ENCODE results near the gene SFMBT2. TPM values are rescaled to one million over a fixed set of nuclear protein-coding genes. Genes with fewer than 3 reads are reported as not detected.

Gene SFMBT2
- total RNA-seq, 1 experiment from 2014 or later, result 14.3 TPM

- DNase-seq (ENCODE audit: low spot score), result no peak
- CTCF ChIA-PET, result no interaction called here
Observed at GRCh38 chr10:7439696-7440095, 28.9 kb upstream of the SFMBT2 start.

GRCh38 chr10:7438196-7438986 lies 27.6 kb upstream of the SFMBT2 start:
- H3K9me3 Mint-ChIP-seq, result no peaks in the 10 kb centered on the region
- no peak overlapping the region for H3K4me3 Mint-ChIP-seq
- no peak for TF ChIP-seq EMX1 (CRISPR knock-in tag; IDR thresholded peaks at IDR 0.05)
- TF ChIP-seq PREB (CRISPR knock-in tag; IDR thresholded peaks at IDR 0.05; ENCODE audit: borderline replicate concordance), result no peak
- TF ChIP-seq E2F4 (CRISPR knock-in tag; IDR thresholded peaks at IDR 0.05; ENCODE audit: borderline replicate concordance, low read depth), result no peak
- H3K36me3 Mint-ChIP-seq, result no peaks in the 10 kb centered on the region
- POLR2A ChIA-PET, result no interaction called here
- ATAC-seq (no peak), DNase-seq (ENCODE audit: low spot score) (no peak)
- H3K27ac Mint-ChIP-seq, result no peak overlapping the region
- no peaks in the 10 kb centered on the region; the same call in none of the 2 replicates for H3K27me3 Mint-ChIP-seq (ENCODE audit: low read depth)
- CTCF ChIA-PET, result interaction anchor here (0.5 kb wide), 1 partner anchor 627 kb away, joined by 4 read pairs; no protein-coding TSS in a partner anchor
- peaks cover 26% of the 10 kb centered on the region for H3K4me1 Mint-ChIP-seq

More at GRCh38 chr10:7439696-7440095, 28.9 kb upstream of the SFMBT2 start:
- Mint-ChIP-seq H3K4me3 (no peak overlapping the region), H3K36me3 (no peaks in the 10 kb centered on the region), H3K27me3 (ENCODE audit: low read depth) (no peaks in the 10 kb centered on the region; the same call in 1 of the 2 replicates), H3K9me3 (no peaks in the 10 kb centered on the region), H3K4me1 (peaks cover 17% of the 10 kb centered on the region), H3K27ac (no peak overlapping the region)
- POLR2A ChIA-PET, result no interaction called here
- TF ChIP-seq ZNF671 (CRISPR knock-in tag; IDR thresholded peaks at IDR 0.05) (no peak), E2F4 (CRISPR knock-in tag; IDR thresholded peaks at IDR 0.05; ENCODE audit: borderline replicate concordance, low read depth) (no peak), ZNF425 (CRISPR knock-in tag; conservative IDR thresholded peaks at IDR 0.05) (no peak), FOXP1 (CRISPR knock-in tag; IDR thresholded peaks at IDR 0.05; ENCODE audit: borderline replicate concordance) (no peak), RELA (CRISPR knock-in tag; IDR thresholded peaks at IDR 0.05; ENCODE audit: borderline replicate concordance) (no peak), PREB (CRISPR knock-in tag; IDR thresholded peaks at IDR 0.05; ENCODE audit: borderline replicate concordance) (no peak)
- ATAC-seq, result no peak

- CTCF ChIA-PET, result interaction anchor here (1.9 kb wide), 1 partner anchor 315 kb away, joined by 4 read pairs; no protein-coding TSS in a partner anchor
- TF ChIP-seq RELA (CRISPR knock-in tag; IDR thresholded peaks at IDR 0.05; ENCODE audit: borderline replicate concordance) (no peak), E2F1 (CRISPR knock-in tag; IDR thresholded peaks at IDR 0.05) (no peak), ZNF416 (CRISPR knock-in tag; IDR thresholded peaks at IDR 0.05) (no peak), ZNF121 (CRISPR knock-in tag; IDR thresholded peaks at IDR 0.05) (no peak), ZNF317 (CRISPR knock-in tag; IDR thresholded peaks at IDR 0.05; ENCODE audit: borderline replicate concordance, low read depth) (no peak), MYBL2 (CRISPR knock-in tag; IDR thresholded peaks at IDR 0.05) (no peak), SOX15 (CRISPR knock-in tag; IDR thresholded peaks at IDR 0.05) (no peak), ERG (CRISPR knock-in tag; IDR thresholded peaks at IDR 0.05) (no peak), ZNF423 (CRISPR knock-in tag; IDR thresholded peaks at IDR 0.05) (no peak), ZNF138 (CRISPR knock-in tag; conservative IDR thresholded peaks at IDR 0.05) (no peak), MLX (CRISPR knock-in tag; IDR thresholded peaks at IDR 0.05) (no peak), FOXK1 (CRISPR knock-in tag; IDR thresholded peaks at IDR 0.05) (no peak), TP53 (CRISPR knock-in tag; IDR thresholded peaks at IDR 0.05) (no peak)
Observed at GRCh38 chr10:7436490-7437100, 25.8 kb upstream of the SFMBT2 start.

More at GRCh38 chr10:7436490-7437100, 25.8 kb upstream of the SFMBT2 start:
- H3K9me3 Mint-ChIP-seq, result no peaks in the 10 kb centered on the region
- H3K36me3 Mint-ChIP-seq, result no peaks in the 10 kb centered on the region
- H3K27me3 Mint-ChIP-seq (ENCODE audit: low read depth), result peaks cover 3% of the 10 kb centered on the region
- H3K4me3 Mint-ChIP-seq, result no peak overlapping the region
- no peak for ATAC-seq
- DNase-seq (ENCODE audit: low spot score), result no peak
- POLR2A ChIA-PET, result interaction anchor here (0.7 kb wide), 1 partner anchor 563 kb away, joined by 5 read pairs; no protein-coding TSS in a partner anchor
- H3K27ac Mint-ChIP-seq, result no peak overlapping the region
- peaks cover 34% of the 10 kb centered on the region for H3K4me1 Mint-ChIP-seq
